ENCODE measurements around the gene BRINP3.

BRINP3 gene

DNA sequence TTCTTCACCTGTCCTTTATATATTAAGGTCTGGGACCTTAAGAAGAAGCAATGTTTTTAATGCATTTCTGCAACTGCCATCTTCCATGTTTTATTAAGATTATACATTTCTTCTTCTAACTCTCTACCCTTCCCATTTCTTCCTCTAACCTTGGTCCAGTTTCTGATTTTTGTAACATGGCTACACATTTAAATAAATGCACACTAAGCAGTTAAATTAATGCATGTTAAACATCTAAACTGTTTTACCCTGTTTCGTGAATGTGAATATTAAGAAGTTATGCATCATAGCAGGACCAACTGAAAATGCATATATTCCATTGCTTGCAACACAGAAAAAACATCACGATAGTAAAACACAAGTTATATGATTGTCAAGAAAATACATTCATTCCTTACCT is 3.7 kb downstream of the BRINP3 start:
- Histone ChIP-seq H3K79me1 (replicated peaks; ENCODE audit: low read length, poor library complexity, severe bottlenecking) (no peaks in the 10 kb centered on the region), H4K91ac (ENCODE audit: low read length) (no peak overlapping the region), H3K36me3 (ENCODE audit: control insufficient read depth in 1 of 2, insufficient read depth in 2 of 2, low read depth in 1 of 2, low read length in 2 of 2) (no peaks in the 10 kb centered on the region), H2BK15ac (ENCODE audit: low read depth, poor library complexity, severe bottlenecking) (no peak overlapping the region), H2BK12ac (ENCODE audit: low read length in 2 of 2) (no peak overlapping the region), H2AK5ac (ENCODE audit: low read length, severe bottlenecking) (no peak overlapping the region), H4K8ac (ENCODE audit: low read length) (no peak overlapping the region), H3K9me3 (ENCODE audit: control insufficient read depth, low read length) (no peaks in the 10 kb centered on the region), H2BK120ac (ENCODE audit: low read depth, low read length) (no peak overlapping the region), H3K4ac (ENCODE audit: low read depth in 1 of 2, low read length in 2 of 2) (no peak overlapping the region), H2AFZ (ENCODE audit: low read depth, low read length) (no peak overlapping the region), H2BK5ac (ENCODE audit: low read depth, low read length, poor library complexity, severe bottlenecking) (no peak overlapping the region), H3K23ac (ENCODE audit: low read length in 2 of 2) (no peak overlapping the region), H3K14ac (ENCODE audit: low read length in 2 of 2) (no peak overlapping the region), H3K27ac (ENCODE audit: low read length, poor library complexity, severe bottlenecking) (no peak overlapping the region), H3K27me3 (ENCODE audit: control insufficient read depth in 1 of 2, insufficient read depth in 1 of 2, low read length in 2 of 2) (peaks cover 0 to 51% of the 10 kb centered on the region in 2 experiments), H3K18ac (ENCODE audit: low read depth in 1 of 2, low read length in 2 of 2) (no peak overlapping the region), H3K4me3 (ENCODE audit: insufficient read depth in 1 of 2, low read depth in 1 of 2, low read length in 2 of 2) (no peak overlapping the region), H3K9ac (ENCODE audit: low read length) (no peak overlapping the region), H3K4me1 (ENCODE audit: control insufficient read depth, insufficient read depth, low read depth, low read length) (peaks cover 9% of the 10 kb centered on the region), H3K4me2 (ENCODE audit: low read length, poor library complexity, severe bottlenecking) (no peak overlapping the region)
- DNase-seq: no peak
- 97% methylated on average over 2 of the region's 2 CpGs for WGBS

DNA sequence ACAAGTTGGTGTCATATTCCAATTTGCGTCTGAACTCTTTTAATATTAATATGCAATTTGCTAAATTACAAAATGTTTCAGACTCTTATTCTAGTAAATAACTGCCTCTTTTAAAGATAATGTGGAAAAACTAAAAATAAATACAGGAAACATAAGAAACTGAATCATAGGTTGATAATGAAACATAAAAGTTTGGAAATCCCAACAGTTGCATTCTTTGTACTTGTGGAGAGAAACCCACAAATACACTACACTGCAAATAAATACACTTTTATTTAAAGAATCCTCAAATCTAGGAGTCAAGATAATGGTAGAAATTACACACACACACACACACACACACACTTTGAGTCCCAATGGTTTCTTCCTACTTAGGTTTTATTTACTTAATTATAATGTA is 5.2 kb downstream of the BRINP3 start:
- no peak overlapping the region for H3K4ac ChIP-seq (ENCODE audit: low read depth in 1 of 2, low read length in 2 of 2)
- H2AFZ ChIP-seq (ENCODE audit: low read depth, low read length): no peak overlapping the region
- H3K9me3 ChIP-seq (ENCODE audit: control insufficient read depth, low read length): no peaks in the 10 kb centered on the region
- H4K91ac ChIP-seq (ENCODE audit: low read length): no peak overlapping the region
- H2BK12ac ChIP-seq (ENCODE audit: low read length in 2 of 2): no peak overlapping the region
- H3K36me3 ChIP-seq (ENCODE audit: control insufficient read depth in 1 of 2, insufficient read depth in 2 of 2, low read depth in 1 of 2, low read length in 2 of 2): no peaks in the 10 kb centered on the region
- no peaks in the 10 kb centered on the region for H3K79me1 ChIP-seq (replicated peaks; ENCODE audit: low read length, poor library complexity, severe bottlenecking)
- H3K4me1 ChIP-seq (ENCODE audit: control insufficient read depth, insufficient read depth, low read depth, low read length): peaks cover 6% of the 10 kb centered on the region
- H2BK120ac ChIP-seq (ENCODE audit: low read depth, low read length): no peak overlapping the region
- no peak overlapping the region for H2BK15ac ChIP-seq (ENCODE audit: low read depth, poor library complexity, severe bottlenecking)
- no peak overlapping the region for H3K18ac ChIP-seq (ENCODE audit: low read depth in 1 of 2, low read length in 2 of 2)
- H3K14ac ChIP-seq (ENCODE audit: low read length in 2 of 2): no peak overlapping the region
- H3K23ac ChIP-seq (ENCODE audit: low read length in 2 of 2): no peak overlapping the region
- H3K4me2 ChIP-seq (ENCODE audit: low read length, poor library complexity, severe bottlenecking): no peak overlapping the region
- H3K27me3 ChIP-seq (ENCODE audit: control insufficient read depth in 1 of 2, insufficient read depth in 1 of 2, low read length in 2 of 2): peaks cover 0 to 36% of the 10 kb centered on the region in 2 experiments
- H3K27ac ChIP-seq (ENCODE audit: low read length, poor library complexity, severe bottlenecking): no peak overlapping the region
- no peak overlapping the region for H3K4me3 ChIP-seq (ENCODE audit: insufficient read depth in 1 of 2, low read depth in 1 of 2, low read length in 2 of 2)
- H4K8ac ChIP-seq (ENCODE audit: low read length): no peak overlapping the region
- no peak overlapping the region for H2AK5ac ChIP-seq (ENCODE audit: low read length, severe bottlenecking)
- no peak for DNase-seq
- H2BK5ac ChIP-seq (ENCODE audit: low read depth, low read length, poor library complexity, severe bottlenecking): no peak overlapping the region
- no CpG with 5 or more reads among the region's 1 CpG for WGBS
- H3K9ac ChIP-seq (ENCODE audit: low read length): no peak overlapping the region

DNA sequence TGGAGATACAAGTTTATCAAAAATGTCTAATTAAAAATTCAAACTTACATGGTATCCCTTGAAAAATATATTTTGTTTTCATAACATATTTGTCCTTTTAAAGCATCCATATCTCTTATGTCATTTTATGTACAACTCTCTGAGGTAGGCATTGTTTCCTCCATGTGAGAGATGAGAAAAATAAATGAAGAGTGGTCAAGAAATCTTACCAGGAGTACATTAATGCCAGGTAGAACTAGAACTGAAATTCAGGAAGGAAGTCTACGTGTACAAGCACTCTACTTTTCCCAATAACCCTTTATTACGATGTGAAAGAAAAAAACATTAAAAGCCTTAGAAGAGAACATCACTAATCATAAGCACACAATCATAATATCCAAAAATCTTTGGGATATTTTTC is 5.6 kb downstream of the BRINP3 start:
- no peak overlapping the region for H3K23ac ChIP-seq (ENCODE audit: low read length in 2 of 2)
- no peak overlapping the region for H2BK15ac ChIP-seq (ENCODE audit: low read depth, poor library complexity, severe bottlenecking)
- no peaks in the 10 kb centered on the region for H3K9me3 ChIP-seq (ENCODE audit: control insufficient read depth, low read length)
- H2BK12ac ChIP-seq (ENCODE audit: low read length in 2 of 2): no peak overlapping the region
- H3K79me1 ChIP-seq (replicated peaks; ENCODE audit: low read length, poor library complexity, severe bottlenecking): no peaks in the 10 kb centered on the region
- H4K8ac ChIP-seq (ENCODE audit: low read length): no peak overlapping the region
- no peak overlapping the region for H2BK5ac ChIP-seq (ENCODE audit: low read depth, low read length, poor library complexity, severe bottlenecking)
- H3K4me2 ChIP-seq (ENCODE audit: low read length, poor library complexity, severe bottlenecking): no peak overlapping the region
- H3K4ac ChIP-seq (ENCODE audit: low read depth in 1 of 2, low read length in 2 of 2): no peak overlapping the region
- H2AK5ac ChIP-seq (ENCODE audit: low read length, severe bottlenecking): no peak overlapping the region
- no peak overlapping the region for H3K14ac ChIP-seq (ENCODE audit: low read length in 2 of 2)
- no peak overlapping the region for H2BK120ac ChIP-seq (ENCODE audit: low read depth, low read length)
- H3K4me1 ChIP-seq (ENCODE audit: control insufficient read depth, insufficient read depth, low read depth, low read length): peaks cover 6% of the 10 kb centered on the region
- DNase-seq: no peak
- no peaks in the 10 kb centered on the region for H3K36me3 ChIP-seq (ENCODE audit: control insufficient read depth in 1 of 2, insufficient read depth in 2 of 2, low read depth in 1 of 2, low read length in 2 of 2)
- no peak overlapping the region for H4K91ac ChIP-seq (ENCODE audit: low read length)
- no peak overlapping the region for H2AFZ ChIP-seq (ENCODE audit: low read depth, low read length)
- H3K18ac ChIP-seq (ENCODE audit: low read depth in 1 of 2, low read length in 2 of 2): no peak overlapping the region
- H3K27me3 ChIP-seq (ENCODE audit: control insufficient read depth in 1 of 2, insufficient read depth in 1 of 2, low read length in 2 of 2): peaks cover 0 to 32% of the 10 kb centered on the region in 2 experiments
- WGBS: no CpG with 5 or more reads among the region's 2 CpGs
- no peak overlapping the region for H3K27ac ChIP-seq (ENCODE audit: low read length, poor library complexity, severe bottlenecking)
- H3K4me3 ChIP-seq (ENCODE audit: insufficient read depth in 1 of 2, low read depth in 1 of 2, low read length in 2 of 2): no peak overlapping the region
- no peak overlapping the region for H3K9ac ChIP-seq (ENCODE audit: low read length)

DNA sequence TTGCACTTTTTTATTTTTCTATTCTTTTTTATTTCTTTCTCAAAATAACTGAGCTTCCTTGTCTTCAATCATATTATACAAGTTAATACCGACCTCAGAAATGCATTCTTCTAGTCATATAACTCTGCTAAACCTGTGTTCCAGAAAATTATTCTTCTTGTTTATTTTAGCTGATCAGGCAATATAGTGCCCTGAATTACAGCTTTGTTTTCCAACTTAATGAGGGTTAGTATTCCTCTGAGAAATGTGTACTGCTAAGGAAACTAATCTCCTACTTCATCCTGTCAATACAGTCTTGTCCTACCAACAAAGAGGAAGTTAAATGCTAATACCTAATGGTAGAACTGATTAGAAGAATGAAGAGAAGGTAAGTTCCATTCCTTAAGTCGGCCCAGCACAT is 13.0 kb downstream of the BRINP3 start:
- no peak overlapping the region for H2AFZ ChIP-seq (ENCODE audit: low read depth, low read length)
- no peak overlapping the region for H2BK120ac ChIP-seq (ENCODE audit: low read depth, low read length)

More for the DNA sequence above, 13.0 kb downstream of the BRINP3 start:
- Histone ChIP-seq H2AK5ac (ENCODE audit: low read length, severe bottlenecking) (no peak overlapping the region), H3K4me1 (ENCODE audit: control insufficient read depth, insufficient read depth, low read depth, low read length) (no peaks in the 10 kb centered on the region), H3K4me2 (ENCODE audit: low read length, poor library complexity, severe bottlenecking) (no peak overlapping the region), H3K36me3 (ENCODE audit: control insufficient read depth in 1 of 2, insufficient read depth in 2 of 2, low read depth in 1 of 2, low read length in 2 of 2) (no peaks in the 10 kb centered on the region), H2BK15ac (ENCODE audit: low read depth, poor library complexity, severe bottlenecking) (no peak overlapping the region), H2BK5ac (ENCODE audit: low read depth, low read length, poor library complexity, severe bottlenecking) (no peak overlapping the region), H3K27me3 (ENCODE audit: control insufficient read depth in 1 of 2, insufficient read depth in 1 of 2, low read length in 2 of 2) (no peaks in the 10 kb centered on the region), H3K79me1 (replicated peaks; ENCODE audit: low read length, poor library complexity, severe bottlenecking) (no peaks in the 10 kb centered on the region), H3K9ac (ENCODE audit: low read length) (no peak overlapping the region), H3K27ac (ENCODE audit: low read length, poor library complexity, severe bottlenecking) (no peak overlapping the region), H2BK12ac (ENCODE audit: low read length in 2 of 2) (no peak overlapping the region), H4K8ac (ENCODE audit: low read length) (no peak overlapping the region), H3K4ac (ENCODE audit: low read depth in 1 of 2, low read length in 2 of 2) (no peak overlapping the region), H3K23ac (ENCODE audit: low read length in 2 of 2) (no peak overlapping the region), H3K9me3 (ENCODE audit: control insufficient read depth, low read length) (no peaks in the 10 kb centered on the region), H4K91ac (ENCODE audit: low read length) (no peak overlapping the region), H3K18ac (ENCODE audit: low read depth in 1 of 2, low read length in 2 of 2) (no peak overlapping the region), H3K14ac (ENCODE audit: low read length in 2 of 2) (no peak overlapping the region), H3K4me3 (ENCODE audit: insufficient read depth in 1 of 2, low read depth in 1 of 2, low read length in 2 of 2) (no peak overlapping the region)
- no peak for DNase-seq
- no CpG with 5 or more reads among the region's 2 CpGs for WGBS
